BLaER1 (cell line): ENCODE data around the gene ZNF267.
"Not testable (repeated sequence)": the region's sequence is repeated elsewhere in the genome, so short reads cannot be mapped to it uniquely, and the experiment has no call there.

ENCODE experiments used
- H3K27ac ChIP-seq: shearing (Covaris generic); formaldehyde crosslinking; 2 replicates; pipeline ENCODE4 v1.8.1; 2022
- H3K27me3 ChIP-seq: shearing (Covaris generic); formaldehyde crosslinking; 2 replicates; pipeline ENCODE4 v1.8.1; 2022
- H3K36me3 ChIP-seq: shearing (Covaris generic); formaldehyde crosslinking; 2 replicates; pipeline ENCODE4 v1.8.1; 2022
- H3K4me1 ChIP-seq: shearing (Covaris generic); formaldehyde crosslinking; 2 replicates; pipeline ENCODE4 v1.8.1; 2022
- H3K4me2 ChIP-seq: shearing (Covaris generic); formaldehyde crosslinking; 2 replicates; pipeline ENCODE4 v1.8.1; 2022
- H3K4me3 ChIP-seq: shearing (Covaris generic); formaldehyde crosslinking; 2 replicates; pipeline ENCODE4 v1.8.1; 2022
- H3K9ac ChIP-seq: shearing (Covaris generic); formaldehyde crosslinking; 2 replicates; pipeline ENCODE4 v1.8.1; 2022
- H3K9me3 ChIP-seq: shearing (Covaris generic); formaldehyde crosslinking; 2 replicates; pipeline ENCODE4 v1.8.1; 2022
- H4K20me1 ChIP-seq: shearing (Covaris generic); formaldehyde crosslinking; 2 replicates; pipeline ENCODE4 v1.8.1; 2022
- Cebpa-rat ChIP-seq: shearing (Covaris generic); IDR thresholded peaks from 2 replicates; pipeline ENCODE4 v1.8.1; 2022

Gene ZNF267

DNA sequence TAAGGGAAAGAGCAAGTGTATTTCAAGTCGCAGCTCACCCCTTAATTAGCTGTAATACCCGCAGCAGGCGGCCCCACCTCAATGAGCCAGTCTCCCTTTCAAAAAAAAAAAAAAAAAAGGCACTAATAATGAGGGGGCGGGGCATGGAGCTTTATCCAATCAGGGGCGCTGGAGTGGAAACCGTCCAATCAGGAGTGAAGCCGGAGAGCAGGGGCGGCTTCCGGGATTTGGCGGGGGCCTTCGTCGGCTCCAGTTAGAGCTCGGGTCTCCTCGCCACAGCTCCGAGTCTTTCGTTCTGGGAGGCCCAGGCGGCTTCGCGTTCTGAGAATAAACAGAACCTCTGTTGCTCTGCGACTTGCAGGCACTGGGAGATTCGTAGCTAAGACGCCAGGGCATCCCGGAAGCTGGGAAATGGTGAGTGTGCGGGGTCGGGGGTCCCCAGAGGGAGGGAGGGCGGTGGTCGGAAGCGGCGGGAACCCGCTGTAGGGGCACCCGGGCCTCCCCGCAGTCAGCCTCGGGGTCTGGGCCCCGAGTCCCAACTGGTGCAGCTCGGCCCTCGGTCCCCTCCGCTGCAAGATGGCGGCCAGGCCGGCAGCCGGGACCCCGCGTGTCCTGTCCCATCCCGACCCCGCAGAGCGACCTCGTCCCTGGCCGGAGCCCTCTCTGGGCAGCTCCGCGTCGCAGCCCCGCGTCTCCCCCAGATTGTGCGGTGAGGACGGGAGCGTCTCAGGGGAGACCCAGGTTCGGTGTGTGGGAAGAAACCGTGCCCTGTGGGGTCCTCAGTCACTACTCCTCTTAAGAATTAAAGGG is at the start of gene ZNF267:
Gene ZNF267, plus strand, starts transcription at position 252 of the 810 bp plus-strand sequence. Its CDS starts 160 bp downstream, at position 412.
- peaks cover 60% of the 10 kb centered on the region for H3K4me1 ChIP-seq
- H3K27ac ChIP-seq: peak within 1 kb of the TSS; percentile 97
- H3K9ac ChIP-seq: peak within 1 kb of the TSS; percentile 97
- peaks cover 29% of the 10 kb centered on the region for H3K9me3 ChIP-seq
- H3K4me2 ChIP-seq: peak within 1 kb of the TSS; percentile 95
- no peak for TF ChIP-seq Cebpa-rat
- no peaks in the 10 kb centered on the region for H3K27me3 ChIP-seq
- peak within 1 kb of the TSS; percentile 94 for H3K4me3 ChIP-seq
- H4K20me1 ChIP-seq: peaks cover 44% of the 10 kb centered on the region
- H3K36me3 ChIP-seq: peaks cover 35% of the 10 kb centered on the region

GRCh38 chr16:31833047-31833446 is 40.6 kb upstream of the ZNF267 start:
- no peaks in the 10 kb centered on the region for H3K27me3 ChIP-seq
- H3K27ac ChIP-seq: no peak overlapping the region
- no peak for TF ChIP-seq Cebpa-rat
- no peak overlapping the region for H3K9ac ChIP-seq
- no peaks in the 10 kb centered on the region for H4K20me1 ChIP-seq
- H3K36me3 ChIP-seq: no peaks in the 10 kb centered on the region
- no peaks in the 10 kb centered on the region for H3K4me1 ChIP-seq
- H3K9me3 ChIP-seq: peaks cover 39% of the 10 kb centered on the region
- H3K4me2 ChIP-seq: no peak overlapping the region
- no peak overlapping the region for H3K4me3 ChIP-seq

DNA sequence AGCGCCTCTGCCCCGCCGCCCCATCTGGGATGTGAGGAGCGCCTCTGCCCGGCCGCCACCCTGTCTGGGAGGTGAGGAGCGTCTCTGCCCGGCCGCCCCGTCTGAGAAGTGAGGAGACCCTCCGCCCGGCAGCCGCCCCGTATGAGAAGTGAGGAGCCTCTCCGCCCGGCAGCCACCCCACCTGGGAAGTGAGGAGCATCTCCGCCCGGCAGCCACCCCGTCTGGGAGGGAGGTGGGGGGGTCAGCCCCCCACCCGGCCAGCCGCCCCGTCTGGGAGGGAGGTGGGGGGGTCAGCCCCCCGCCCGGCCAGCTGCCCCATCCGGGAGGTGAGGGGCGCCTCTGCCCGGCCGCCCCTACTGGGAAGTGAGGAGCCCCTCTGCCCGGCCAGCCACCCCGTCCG is 37.2 kb upstream of the ZNF267 start:
- H3K27ac ChIP-seq, H3K4me1 ChIP-seq, H3K4me2 ChIP-seq: not testable (repeated sequence)

GRCh38 chr16:31842864-31843263 is 30.7 kb upstream of the ZNF267 start:
- Histone ChIP-seq H3K4me1 (no peaks in the 10 kb centered on the region), H3K27me3 (no peaks in the 10 kb centered on the region), H3K36me3 (no peaks in the 10 kb centered on the region), H3K4me3 (no peak overlapping the region), H4K20me1 (no peaks in the 10 kb centered on the region), H3K27ac (no peak overlapping the region), H3K9me3 (peaks cover 67% of the 10 kb centered on the region), H3K9ac (no peak overlapping the region), H3K4me2 (no peak overlapping the region)
- no peak for TF ChIP-seq Cebpa-rat

More for the DNA sequence above, 37.2 kb upstream of the ZNF267 start:
- H3K36me3 ChIP-seq, H4K20me1 ChIP-seq, H3K9ac ChIP-seq, H3K27me3 ChIP-seq, H3K4me3 ChIP-seq: not testable (repeated sequence)
- H3K9me3 ChIP-seq: peaks cover 55% of the 10 kb centered on the region

GRCh38 chr16:31848572-31848971 is 25.0 kb upstream of the ZNF267 start:
- not testable (repeated sequence) for H3K27me3 ChIP-seq, H3K36me3 ChIP-seq, H3K4me3 ChIP-seq, H3K4me1 ChIP-seq, H3K4me2 ChIP-seq, H3K27ac ChIP-seq, H3K9ac ChIP-seq, H4K20me1 ChIP-seq
- H3K9me3 ChIP-seq: peaks cover 67% of the 10 kb centered on the region

DNA sequence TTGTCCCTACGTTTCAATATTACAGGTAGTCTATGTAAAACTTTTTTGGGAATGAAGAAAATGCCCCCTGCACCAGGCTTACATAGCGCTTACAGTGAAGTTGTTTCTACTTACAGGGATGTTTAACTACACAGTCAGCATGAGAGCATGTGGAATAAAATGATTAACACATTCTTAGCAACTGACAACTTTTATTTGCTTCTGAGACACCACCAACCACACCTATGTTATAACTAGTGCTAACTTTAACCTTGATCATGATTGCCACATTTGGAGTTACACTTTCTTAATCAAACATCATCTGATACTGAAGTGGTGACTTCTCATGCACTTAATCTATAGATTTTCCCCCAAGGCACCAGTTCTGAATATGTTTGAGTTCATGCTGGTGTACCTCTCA is 20.3 kb upstream of the ZNF267 start:
- Histone ChIP-seq H3K4me3 (no peak overlapping the region), H3K9me3 (peaks cover 25% of the 10 kb centered on the region), H3K4me2 (no peak overlapping the region), H3K27me3 (no peaks in the 10 kb centered on the region), H4K20me1 (no peaks in the 10 kb centered on the region), H3K27ac (no peak overlapping the region), H3K4me1 (no peaks in the 10 kb centered on the region), H3K36me3 (no peaks in the 10 kb centered on the region), H3K9ac (no peak overlapping the region)
- no peak for TF ChIP-seq Cebpa-rat

DNA sequence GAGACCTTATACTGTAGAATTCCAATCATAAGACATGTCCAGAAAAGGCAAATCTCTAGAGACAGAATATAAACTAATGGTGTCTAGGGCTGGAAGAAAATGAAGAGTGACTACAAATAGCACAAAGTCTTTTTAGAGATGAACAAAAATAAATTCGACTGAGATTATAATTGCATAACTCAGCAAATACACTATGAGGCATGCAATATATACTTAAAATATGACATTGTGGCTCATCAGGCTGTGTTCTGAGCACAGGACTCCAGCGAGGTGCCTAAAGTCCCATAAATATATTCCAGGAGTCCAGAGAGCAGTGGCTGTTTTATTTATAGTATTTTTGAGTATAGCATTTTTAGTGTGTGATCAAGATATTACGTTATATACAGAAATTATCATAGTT is 13.1 kb upstream of the ZNF267 start:
- Histone ChIP-seq H3K27me3 (no peaks in the 10 kb centered on the region), H3K9me3 (no peaks in the 10 kb centered on the region), H4K20me1 (no peaks in the 10 kb centered on the region), H3K36me3 (no peaks in the 10 kb centered on the region), H3K4me2 (no peak overlapping the region), H3K4me3 (no peak overlapping the region), H3K9ac (no peak overlapping the region), H3K27ac (no peak overlapping the region), H3K4me1 (no peaks in the 10 kb centered on the region)
- no peak for TF ChIP-seq Cebpa-rat

DNA sequence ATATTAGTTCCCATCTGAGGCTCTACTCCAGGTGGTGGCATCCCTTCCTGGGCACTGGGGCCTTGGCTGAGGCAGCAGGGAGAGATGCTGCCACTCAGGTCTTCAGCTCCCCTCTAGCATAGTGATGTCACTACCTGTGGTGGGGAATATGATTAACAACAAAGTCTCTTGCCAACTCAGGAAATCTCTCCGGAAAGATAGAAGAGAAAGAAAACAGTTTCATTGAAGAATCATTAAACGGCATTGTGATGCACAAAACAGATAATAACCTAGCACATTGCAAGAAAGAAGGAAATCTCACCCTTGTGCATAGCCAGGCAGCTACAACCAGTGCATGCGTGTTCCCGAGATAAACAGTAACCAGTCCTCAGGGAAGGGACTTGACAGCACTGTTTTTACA is 12.2 kb upstream of the ZNF267 start:
- Histone ChIP-seq H3K4me1 (no peaks in the 10 kb centered on the region), H4K20me1 (no peaks in the 10 kb centered on the region), H3K4me2 (no peak overlapping the region), H3K9ac (no peak overlapping the region), H3K9me3 (no peaks in the 10 kb centered on the region), H3K27ac (no peak overlapping the region), H3K36me3 (no peaks in the 10 kb centered on the region), H3K4me3 (no peak overlapping the region), H3K27me3 (no peaks in the 10 kb centered on the region)
- no peak for TF ChIP-seq Cebpa-rat

- H3K4me3 ChIP-seq: no peak overlapping the region
- no peaks in the 10 kb centered on the region for H3K27me3 ChIP-seq
- H3K4me1 ChIP-seq: no peaks in the 10 kb centered on the region
- H3K9ac ChIP-seq: no peak overlapping the region
- H3K27ac ChIP-seq: no peak overlapping the region
- TF ChIP-seq Cebpa-rat: no peak
- no peak overlapping the region for H3K4me2 ChIP-seq
- H4K20me1 ChIP-seq: no peaks in the 10 kb centered on the region
- H3K36me3 ChIP-seq: no peaks in the 10 kb centered on the region
- H3K9me3 ChIP-seq: no peaks in the 10 kb centered on the region
These were observed 10.8 kb upstream of the ZNF267 start for GRCh38 chr16:31862761-31863160.

DNA sequence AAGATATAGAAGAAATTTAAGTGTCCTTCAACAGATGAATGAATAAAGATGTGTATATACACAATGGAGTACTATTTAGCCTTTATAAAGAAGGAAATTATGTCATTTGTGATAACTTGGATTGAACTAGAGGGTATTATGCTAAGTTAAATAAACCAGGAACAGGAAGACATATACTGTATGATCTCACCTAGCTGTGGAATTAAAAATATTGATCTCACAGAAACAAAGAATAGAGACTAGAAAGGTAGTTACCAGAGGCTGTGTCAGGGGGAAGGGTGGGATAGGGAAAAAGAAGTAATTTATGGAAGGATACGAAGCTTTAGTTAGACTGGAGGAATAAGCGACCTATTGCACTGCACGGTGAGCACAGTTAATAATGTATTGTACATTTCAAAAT is 5.4 kb upstream of the ZNF267 start:
- Histone ChIP-seq H3K36me3 (no peaks in the 10 kb centered on the region), H3K4me2 (peak overlapping the region; percentile 88; the same call in 1 of the 2 replicates), H3K27ac (no peak overlapping the region), H4K20me1 (no peaks in the 10 kb centered on the region), H3K27me3 (no peaks in the 10 kb centered on the region), H3K4me1 (peaks cover 36% of the 10 kb centered on the region), H3K9me3 (no peaks in the 10 kb centered on the region), H3K4me3 (no peak overlapping the region), H3K9ac (no peak overlapping the region)
- TF ChIP-seq Cebpa-rat: no peak
